CD4-positive, CD25-positive, alpha-beta regulatory T cell (primary cell): ENCODE data around the gene FYN. TPM values are rescaled to one million over a fixed set of nuclear protein-coding genes. Genes with fewer than 3 reads are reported as not detected.

ENCODE experiments used
- ATAC-seq, 2 donors: fragments of 150-1000 bp; cut with Tn5 transposase; one replicate each; pipeline ENCODE4 v1.10.0; 2021; ENCODE audit warnings: low read depth in 2 of 2, moderate number of reproducible peaks in 2 of 2, moderate library complexity in 1 of 2
- DNase-seq, 3 donors: peaks; one replicate each; pipeline versions ENCODE4 v3.0.0 to v3.0.0-alpha.2; 2012 to 2022; ENCODE audit warnings: mixed read lengths in 1 of 3
- H3K27ac ChIP-seq: one replicate; pipeline ENCODE4 v1.7.0; 2013; ENCODE audit warnings: mild to moderate bottlenecking, low read length; ENCODE audit not compliant: insufficient read depth, poor library complexity, severe bottlenecking
- H3K27me3 ChIP-seq: one replicate; pipeline ENCODE4 v1.7.0; 2013; ENCODE audit warnings: low read length; ENCODE audit not compliant: control insufficient read depth, insufficient read depth
- H3K36me3 ChIP-seq: one replicate; pipeline ENCODE4 v1.7.0; 2013; ENCODE audit warnings: mild to moderate bottlenecking, low read length, moderate library complexity; ENCODE audit not compliant: control insufficient read depth, insufficient read depth
- H3K4me1 ChIP-seq: 2 replicates; pipeline ENCODE4 v1.7.0; 2013; ENCODE audit warnings: mild to moderate bottlenecking, low read length; ENCODE audit not compliant: insufficient read depth, control insufficient read depth, poor library complexity, severe bottlenecking
- H3K4me3 ChIP-seq: one replicate; pipeline ENCODE4 v1.7.0; 2013; ENCODE audit warnings: low read depth, mild to moderate bottlenecking, low read length, moderate library complexity
- H3K9me3 ChIP-seq, 2 experiments: 1 replicate in 1 of 2; 2 replicates in 1 of 2; pipeline ENCODE4 v1.7.0; 2013; ENCODE audit warnings: low read length in 2 of 2, mild to moderate bottlenecking in 1 of 2, moderate library complexity in 1 of 2; ENCODE audit not compliant: control insufficient read depth in 2 of 2
- H3K27ac Mint-ChIP-seq, 3 donors: one replicate each; pipeline ENCODE4 v1.8.0; 2020 to 2022; ENCODE audit warnings: mild to moderate bottlenecking in 3 of 3, mixed read lengths in 3 of 3, moderate library complexity in 2 of 3
- H3K27me3 Mint-ChIP-seq: one replicate; pipeline ENCODE4 v1.8.0; 2022; ENCODE audit warnings: mild to moderate bottlenecking, mixed read lengths
- H3K36me3 Mint-ChIP-seq: one replicate; pipeline ENCODE4 v1.8.0; 2020; ENCODE audit warnings: mixed read lengths
- H3K4me1 Mint-ChIP-seq, 4 donors: one replicate each; pipeline ENCODE4 v1.8.0; 2020 to 2022; ENCODE audit warnings: mixed read lengths in 4 of 4, mild to moderate bottlenecking in 1 of 4
- H3K4me3 Mint-ChIP-seq, 4 donors: one replicate each; pipeline ENCODE4 v1.8.0; 2020 to 2022; ENCODE audit warnings: mild to moderate bottlenecking in 4 of 4, mixed read lengths in 4 of 4, moderate library complexity in 3 of 4
- H3K9me3 Mint-ChIP-seq, 7 donors: one replicate each; pipeline ENCODE4 v1.8.0; 2020 to 2022; ENCODE audit warnings: mixed read lengths in 7 of 7, mild to moderate bottlenecking in 3 of 7, moderate library complexity in 2 of 7
- polyA plus RNA-seq, 4 donors: library from polyadenylated mRNA; unstranded; fragments of 300-500 nt; fragmentation: Illumina TruSeq; gene quantifications; one replicate each; pipeline ENCODE4 v1.2.3, GENCODE V29; 2021
- total RNA-seq: library from RNA; stranded (reverse); gene quantifications from one replicate; pipeline ENCODE4 v1.2.3, GENCODE V29; 2022

The FYN gene
- total and polyA plus RNA-seq, 5 donors from 2014 or later = 267 to 592 (median 295) TPM

GRCh38 chr6:111702268-111702667 is 171.0 kb downstream of the FYN start:
- Mint-ChIP-seq H3K4me3 (no peak overlapping the region), H3K36me3 (peaks cover 52% of the 10 kb centered on the region), H3K27me3 (no peaks in the 10 kb centered on the region), H3K4me1 (peaks cover 4 to 31% (median 22%) of the 10 kb centered on the region in 4 donors), H3K9me3 (peaks cover 0 to 1% (median 0%) of the 10 kb centered on the region in 7 donors), H3K27ac (peak overlapping the region in 1 of 3 donors; percentile 69)
- Histone ChIP-seq H3K4me1 (peaks cover 3% of the 10 kb centered on the region), H3K4me3 (no peak overlapping the region), H3K27me3 (no peaks in the 10 kb centered on the region), H3K36me3 (peaks cover 91% of the 10 kb centered on the region), H3K27ac (no peak overlapping the region), H3K9me3 (no peaks in the 10 kb centered on the region)
- DNase-seq (no peak), ATAC-seq (no peak)

GRCh38 chr6:111701146-111701545 is 172.1 kb downstream of the FYN start:
- Histone ChIP-seq H3K27ac (no peak overlapping the region), H3K9me3 (no peaks in the 10 kb centered on the region), H3K27me3 (no peaks in the 10 kb centered on the region), H3K4me3 (no peak overlapping the region), H3K4me1 (peaks cover 3% of the 10 kb centered on the region), H3K36me3 (peaks cover 91% of the 10 kb centered on the region)
- no peak for ATAC-seq
- Mint-ChIP-seq H3K9me3 (peaks cover 0 to 1% (median 0%) of the 10 kb centered on the region in 7 donors), H3K27ac (peak overlapping the region; percentile 2 to 69 (median 65)), H3K4me1 (peaks cover 7 to 31% (median 22%) of the 10 kb centered on the region in 4 donors), H3K36me3 (peaks cover 50% of the 10 kb centered on the region), H3K27me3 (no peaks in the 10 kb centered on the region), H3K4me3 (no peak overlapping the region)
- DNase-seq = no peak

GRCh38 chr6:111700135-111700690 is 173.0 kb downstream of the FYN start:
- no peak overlapping the region for H3K27ac ChIP-seq
- no peaks in the 10 kb centered on the region for H3K27me3 Mint-ChIP-seq
- H3K4me3 ChIP-seq = no peak overlapping the region
- DNase-seq (no peak), ATAC-seq (no peak)
- H3K4me3 Mint-ChIP-seq = no peak overlapping the region
- H3K9me3 Mint-ChIP-seq = peaks cover 0 to 1% (median 0%) of the 10 kb centered on the region in 7 donors
- peaks cover 57% of the 10 kb centered on the region for H3K36me3 Mint-ChIP-seq
- peaks cover 13 to 34% (median 25%) of the 10 kb centered on the region in 4 donors for H3K4me1 Mint-ChIP-seq
- no peaks in the 10 kb centered on the region for H3K27me3 ChIP-seq
- H3K4me1 ChIP-seq = peaks cover 3% of the 10 kb centered on the region
- H3K36me3 ChIP-seq = peaks cover 91% of the 10 kb centered on the region
- H3K27ac Mint-ChIP-seq = peak overlapping the region; percentile 40 to 78 (median 56)
- no peaks in the 10 kb centered on the region for H3K9me3 ChIP-seq

GRCh38 chr6:111699123-111699522 is 174.1 kb downstream of the FYN start:
- H3K9me3 ChIP-seq = no peaks in the 10 kb centered on the region
- no peak for ATAC-seq
- H3K36me3 ChIP-seq = peaks cover 96% of the 10 kb centered on the region
- Mint-ChIP-seq H3K9me3 (peaks cover 0 to 1% (median 0%) of the 10 kb centered on the region in 7 donors), H3K4me1 (peaks cover 13 to 41% (median 27%) of the 10 kb centered on the region in 4 donors), H3K27me3 (no peaks in the 10 kb centered on the region), H3K4me3 (no peak overlapping the region), H3K36me3 (peaks cover 65% of the 10 kb centered on the region), H3K27ac (peak overlapping the region; percentile 3 to 69 (median 20))
- H3K27ac ChIP-seq = no peak overlapping the region
- no peak overlapping the region for H3K4me3 ChIP-seq
- peaks cover 3% of the 10 kb centered on the region for H3K4me1 ChIP-seq
- no peaks in the 10 kb centered on the region for H3K27me3 ChIP-seq
- no peak for DNase-seq

GRCh38 chr6:111696814-111697213 is 176.4 kb downstream of the FYN start:
- no peak for ATAC-seq
- peaks cover 0 to 1% (median 0%) of the 10 kb centered on the region in 7 donors for H3K9me3 Mint-ChIP-seq

GRCh38 chr6:111692327-111693164 is 180.7 kb downstream of the FYN start:
- Mint-ChIP-seq H3K9me3 (no peaks in the 10 kb centered on the region), H3K36me3 (peaks cover 66% of the 10 kb centered on the region), H3K27me3 (no peaks in the 10 kb centered on the region), H3K4me1 (peaks cover 19 to 59% (median 41%) of the 10 kb centered on the region in 4 donors), H3K27ac (peak overlapping the region; percentile 57 to 88 (median 84)), H3K4me3 (peak overlapping the region in 1 of 4 donors; percentile 11)
- Histone ChIP-seq H3K4me3 (no peak overlapping the region), H3K36me3 (peaks cover 98% of the 10 kb centered on the region), H3K9me3 (no peaks in the 10 kb centered on the region), H3K27ac (peak overlapping the region; percentile 5), H3K4me1 (peaks cover 13% of the 10 kb centered on the region), H3K27me3 (no peaks in the 10 kb centered on the region)
- ATAC-seq = no peak
- no peak for DNase-seq

More at GRCh38 chr6:111696814-111697213, 176.4 kb downstream of the FYN start:
- H3K36me3 Mint-ChIP-seq = peaks cover 70% of the 10 kb centered on the region
- no peak overlapping the region for H3K27ac ChIP-seq
- peaks cover 16% of the 10 kb centered on the region for H3K4me1 ChIP-seq
- no peaks in the 10 kb centered on the region for H3K27me3 ChIP-seq
- H3K36me3 ChIP-seq = peaks cover 96% of the 10 kb centered on the region
- H3K4me1 Mint-ChIP-seq = peaks cover 19 to 57% (median 30%) of the 10 kb centered on the region in 4 donors
- no peaks in the 10 kb centered on the region for H3K27me3 Mint-ChIP-seq
- H3K4me3 Mint-ChIP-seq = no peak overlapping the region
- H3K27ac Mint-ChIP-seq = peak overlapping the region; percentile 29 to 71 (median 57)
- no peak for DNase-seq
- H3K9me3 ChIP-seq = no peaks in the 10 kb centered on the region
- no peak overlapping the region for H3K4me3 ChIP-seq

GRCh38 chr6:111691345-111692225 is 181.7 kb downstream of the FYN start:
- ATAC-seq = no peak
- H3K4me1 Mint-ChIP-seq = peaks cover 24 to 65% (median 47%) of the 10 kb centered on the region in 4 donors
- peak overlapping the region in 1 of 4 donors; percentile 62 for H3K4me3 Mint-ChIP-seq
- Histone ChIP-seq H3K9me3 (no peaks in the 10 kb centered on the region), H3K4me1 (peaks cover 13% of the 10 kb centered on the region), H3K36me3 (peaks cover 96% of the 10 kb centered on the region), H3K4me3 (no peak overlapping the region), H3K27me3 (no peaks in the 10 kb centered on the region), H3K27ac (no peak overlapping the region)
- peaks cover 67% of the 10 kb centered on the region for H3K36me3 Mint-ChIP-seq
- no peaks in the 10 kb centered on the region for H3K27me3 Mint-ChIP-seq
- peak overlapping the region; percentile 52 to 88 (median 71) for H3K27ac Mint-ChIP-seq
- no peaks in the 10 kb centered on the region for H3K9me3 Mint-ChIP-seq
- DNase-seq = no peak
